ENCODE results near the gene DLGAP5.

DNA sequence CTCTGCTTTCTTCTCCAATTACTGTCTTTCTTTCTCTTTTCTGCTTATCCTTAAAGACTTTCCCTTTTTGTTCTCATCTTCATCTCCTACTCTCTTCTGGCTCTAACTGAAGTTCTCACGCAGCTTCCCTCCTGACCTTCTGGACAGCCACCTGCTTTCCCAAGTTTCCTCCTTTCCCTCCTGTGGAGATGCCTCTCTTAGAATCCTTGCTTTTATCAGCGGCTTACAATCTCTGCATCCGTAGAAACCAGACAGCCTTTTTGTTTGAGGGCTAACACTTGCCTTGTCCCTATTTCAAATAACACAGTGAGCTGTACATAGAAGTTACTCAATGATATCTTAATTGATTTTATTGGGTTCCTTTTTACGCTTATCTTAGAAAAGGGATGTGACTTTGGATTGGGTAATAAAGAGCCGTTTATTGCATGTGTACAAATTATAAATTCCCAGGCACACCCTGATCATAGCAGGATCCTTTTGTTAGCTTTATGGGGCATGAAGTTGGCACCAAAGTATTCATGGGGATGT, 64.4 kb downstream of the DLGAP5 start:
- TF ChIP-seq, protein P1, sequence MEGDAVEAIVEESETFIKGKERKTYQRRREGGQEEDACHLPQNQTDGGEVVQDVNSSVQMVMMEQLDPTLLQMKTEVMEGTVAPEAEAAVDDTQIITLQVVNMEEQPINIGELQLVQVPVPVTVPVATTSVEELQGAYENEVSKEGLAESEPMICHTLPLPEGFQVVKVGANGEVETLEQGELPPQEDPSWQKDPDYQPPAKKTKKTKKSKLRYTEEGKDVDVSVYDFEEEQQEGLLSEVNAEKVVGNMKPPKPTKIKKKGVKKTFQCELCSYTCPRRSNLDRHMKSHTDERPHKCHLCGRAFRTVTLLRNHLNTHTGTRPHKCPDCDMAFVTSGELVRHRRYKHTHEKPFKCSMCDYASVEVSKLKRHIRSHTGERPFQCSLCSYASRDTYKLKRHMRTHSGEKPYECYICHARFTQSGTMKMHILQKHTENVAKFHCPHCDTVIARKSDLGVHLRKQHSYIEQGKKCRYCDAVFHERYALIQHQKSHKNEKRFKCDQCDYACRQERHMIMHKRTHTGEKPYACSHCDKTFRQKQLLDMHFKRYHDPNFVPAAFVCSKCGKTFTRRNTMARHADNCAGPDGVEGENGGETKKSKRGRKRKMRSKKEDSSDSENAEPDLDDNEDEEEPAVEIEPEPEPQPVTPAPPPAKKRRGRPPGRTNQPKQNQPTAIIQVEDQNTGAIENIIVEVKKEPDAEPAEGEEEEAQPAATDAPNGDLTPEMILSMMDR (conservative IDR thresholded peaks at IDR 0.05 in 1 of 2, IDR thresholded peaks at IDR 0.05 in 1 of 2; ENCODE audit: extremely low read depth in 1 of 2, insufficient read depth in 1 of 2, low read depth in 1 of 2, low read length in 2 of 2), result no peak
- no peak for TF ChIP-seq EZH2 (IDR thresholded peaks at IDR 0.05; ENCODE audit: borderline replicate concordance, low read length)
